T-helper 1 cell treated with Interleukin-12 subunit alpha and Interleukin-12 subunit beta and Interleukin-4 antibody, amounts not matched to agents 30 μg/mL and 1 μg/mL, for 36 hours (primary cell): ENCODE data around the gene DNAJC9.

Experiments used
- H3K27ac Mint-ChIP-seq: one replicate; pipeline ENCODE4 v1.8.0; 2021; ENCODE audit warnings: mild to moderate bottlenecking, mixed read lengths
- H3K27me3 Mint-ChIP-seq: one replicate; pipeline ENCODE4 v1.8.0; 2021; ENCODE audit warnings: low read depth, mixed read lengths
- H3K36me3 Mint-ChIP-seq: one replicate; pipeline ENCODE4 v1.8.0; 2021; ENCODE audit warnings: low read depth, mixed read lengths
- H3K4me1 Mint-ChIP-seq: one replicate; pipeline ENCODE4 v1.8.0; 2021; ENCODE audit warnings: low read depth, mixed read lengths
- H3K4me3 Mint-ChIP-seq: one replicate; pipeline ENCODE4 v1.8.0; 2021; ENCODE audit warnings: mild to moderate bottlenecking, moderate library complexity, mixed read lengths
- H3K9me3 Mint-ChIP-seq: one replicate; pipeline ENCODE4 v1.8.0; 2021; ENCODE audit warnings: mixed read lengths

Gene DNAJC9

GRCh38 chr10:73251683-73252444 lies 4.8 kb upstream of the DNAJC9 start:
- no peaks in the 10 kb centered on the region for H3K9me3 Mint-ChIP-seq
- H3K36me3 Mint-ChIP-seq = peaks cover 24% of the 10 kb centered on the region
- peak overlapping the region; percentile 97 for H3K4me3 Mint-ChIP-seq
- no peaks in the 10 kb centered on the region for H3K27me3 Mint-ChIP-seq
- H3K4me1 Mint-ChIP-seq = peaks cover 25% of the 10 kb centered on the region
- H3K27ac Mint-ChIP-seq = peak overlapping the region; percentile 96

GRCh38 chr10:73248259-73248724 lies 1.2 kb upstream of the DNAJC9 start:
- H3K4me3 Mint-ChIP-seq = peak overlapping the region; percentile 97
- peaks cover 48% of the 10 kb centered on the region for H3K36me3 Mint-ChIP-seq

GRCh38 chr10:73247509-73248258 lies 629 bp upstream of the DNAJC9 start:
- Mint-ChIP-seq H3K4me1 (peaks cover 50% of the 10 kb centered on the region), H3K4me3 (peak overlapping the region; percentile 97), H3K36me3 (peaks cover 52% of the 10 kb centered on the region), H3K9me3 (no peaks in the 10 kb centered on the region), H3K27ac (peak overlapping the region; percentile 96), H3K27me3 (no peaks in the 10 kb centered on the region)

More at GRCh38 chr10:73248259-73248724, 1.2 kb upstream of the DNAJC9 start:
- Mint-ChIP-seq H3K9me3 (no peaks in the 10 kb centered on the region), H3K27ac (peak overlapping the region; percentile 96), H3K4me1 (peaks cover 52% of the 10 kb centered on the region), H3K27me3 (no peaks in the 10 kb centered on the region)

GRCh38 chr10:73246322-73246645 lies 771 bp downstream of the DNAJC9 start:
- Mint-ChIP-seq H3K36me3 (peaks cover 58% of the 10 kb centered on the region), H3K9me3 (no peaks in the 10 kb centered on the region), H3K27me3 (no peaks in the 10 kb centered on the region), H3K27ac (peak overlapping the region; percentile 96), H3K4me1 (peaks cover 46% of the 10 kb centered on the region), H3K4me3 (peak overlapping the region; percentile 97)

- H3K36me3 Mint-ChIP-seq = peaks cover 54% of the 10 kb centered on the region
- H3K27ac Mint-ChIP-seq = peak overlapping the region; percentile 59
- no peaks in the 10 kb centered on the region for H3K9me3 Mint-ChIP-seq
- H3K4me1 Mint-ChIP-seq = peaks cover 45% of the 10 kb centered on the region
- peak overlapping the region; percentile 97 for H3K4me3 Mint-ChIP-seq
- H3K27me3 Mint-ChIP-seq = no peaks in the 10 kb centered on the region
Measured at GRCh38 chr10:73244866-73245477, 2.1 kb downstream of the DNAJC9 start.

- Mint-ChIP-seq H3K36me3 (peaks cover 36% of the 10 kb centered on the region), H3K27ac (no peak overlapping the region), H3K4me3 (no peak overlapping the region)
Measured at GRCh38 chr10:73239908-73240307, 7.1 kb downstream of the DNAJC9 start.

GRCh38 chr10:73238990-73239566 lies 8.0 kb downstream of the DNAJC9 start:
- Mint-ChIP-seq H3K9me3 (no peaks in the 10 kb centered on the region), H3K4me1 (peaks cover 13% of the 10 kb centered on the region), H3K27ac (no peak overlapping the region), H3K27me3 (no peaks in the 10 kb centered on the region), H3K4me3 (no peak overlapping the region), H3K36me3 (peaks cover 33% of the 10 kb centered on the region)

More at GRCh38 chr10:73239908-73240307, 7.1 kb downstream of the DNAJC9 start:
- Mint-ChIP-seq H3K4me1 (peaks cover 21% of the 10 kb centered on the region), H3K27me3 (no peaks in the 10 kb centered on the region), H3K9me3 (no peaks in the 10 kb centered on the region)

- no peak overlapping the region for H3K27ac Mint-ChIP-seq
- H3K36me3 Mint-ChIP-seq = peaks cover 13% of the 10 kb centered on the region
- H3K4me1 Mint-ChIP-seq = no peaks in the 10 kb centered on the region
- H3K4me3 Mint-ChIP-seq = no peak overlapping the region
- H3K27me3 Mint-ChIP-seq = no peaks in the 10 kb centered on the region
- H3K9me3 Mint-ChIP-seq = no peaks in the 10 kb centered on the region
Measured at GRCh38 chr10:73234695-73235094, 12.4 kb downstream of the DNAJC9 start.

GRCh38 chr10:73233883-73234282 lies 13.2 kb downstream of the DNAJC9 start:
- peaks cover 15% of the 10 kb centered on the region for H3K36me3 Mint-ChIP-seq
- H3K27ac Mint-ChIP-seq = no peak overlapping the region
- H3K27me3 Mint-ChIP-seq = no peaks in the 10 kb centered on the region
- no peak overlapping the region for H3K4me3 Mint-ChIP-seq
- no peaks in the 10 kb centered on the region for H3K4me1 Mint-ChIP-seq
- no peaks in the 10 kb centered on the region for H3K9me3 Mint-ChIP-seq

- Mint-ChIP-seq H3K9me3 (no peaks in the 10 kb centered on the region), H3K4me3 (no peak overlapping the region), H3K27ac (no peak overlapping the region), H3K27me3 (no peaks in the 10 kb centered on the region), H3K36me3 (peaks cover 13% of the 10 kb centered on the region), H3K4me1 (no peaks in the 10 kb centered on the region)
Measured at GRCh38 chr10:73232887-73233286, 14.2 kb downstream of the DNAJC9 start.

GRCh38 chr10:73229567-73229966 lies 17.5 kb downstream of the DNAJC9 start:
- no peaks in the 10 kb centered on the region for H3K27me3 Mint-ChIP-seq
- H3K9me3 Mint-ChIP-seq = no peaks in the 10 kb centered on the region
- no peak overlapping the region for H3K27ac Mint-ChIP-seq
- H3K36me3 Mint-ChIP-seq = peaks cover 10% of the 10 kb centered on the region
- H3K4me1 Mint-ChIP-seq = no peaks in the 10 kb centered on the region
- H3K4me3 Mint-ChIP-seq = no peak overlapping the region

GRCh38 chr10:73228247-73228646 lies 18.8 kb downstream of the DNAJC9 start:
- no peak overlapping the region for H3K27ac Mint-ChIP-seq
- no peak overlapping the region for H3K4me3 Mint-ChIP-seq
- H3K27me3 Mint-ChIP-seq = no peaks in the 10 kb centered on the region
- no peaks in the 10 kb centered on the region for H3K9me3 Mint-ChIP-seq
- peaks cover 10% of the 10 kb centered on the region for H3K36me3 Mint-ChIP-seq
- no peaks in the 10 kb centered on the region for H3K4me1 Mint-ChIP-seq

GRCh38 chr10:73226663-73227062 lies 20.4 kb downstream of the DNAJC9 start:
- Mint-ChIP-seq H3K27ac (no peak overlapping the region), H3K27me3 (no peaks in the 10 kb centered on the region), H3K36me3 (peaks cover 6% of the 10 kb centered on the region), H3K9me3 (no peaks in the 10 kb centered on the region), H3K4me3 (no peak overlapping the region), H3K4me1 (no peaks in the 10 kb centered on the region)

GRCh38 chr10:73225518-73225917 lies 21.5 kb downstream of the DNAJC9 start:
- peaks cover 2% of the 10 kb centered on the region for H3K4me1 Mint-ChIP-seq
- H3K9me3 Mint-ChIP-seq = no peaks in the 10 kb centered on the region
- H3K27ac Mint-ChIP-seq = no peak overlapping the region
- no peaks in the 10 kb centered on the region for H3K27me3 Mint-ChIP-seq
- no peak overlapping the region for H3K4me3 Mint-ChIP-seq
- peaks cover 2% of the 10 kb centered on the region for H3K36me3 Mint-ChIP-seq
